CD14-positive monocyte (primary cell): ENCODE data around the gene GAS2L2. TPM values are rescaled to one million over a fixed set of nuclear protein-coding genes. Genes with fewer than 3 reads are reported as not detected.

Experiments
- DNase-seq, 3 donors: peaks; one replicate each; pipeline ENCODE4 v3.0.0-alpha.2; 2011 to 2022
- H2AFZ ChIP-seq: 2 replicates; pipeline ENCODE4 v1.6.0; 2012; ENCODE audit warnings: mild to moderate bottlenecking, low read depth, low read length, inconsistent platforms; ENCODE audit not compliant: insufficient read depth, poor library complexity, severe bottlenecking
- H3K27ac ChIP-seq, 2 donors: 1 replicate in 1 of 2; 2 replicates in 1 of 2; pipeline ENCODE4 v1.5.1; 2012 to 2013; ENCODE audit warnings: low read length in 2 of 2, control low read depth in 1 of 2, inconsistent platforms in 1 of 2, low read depth in 1 of 2, mild to moderate bottlenecking in 1 of 2
- H3K27me3 ChIP-seq, 2 donors: one replicate each; pipeline versions ENCODE4 v1.6.0 to v1.6.1; 2011 to 2013; ENCODE audit warnings: low read length in 2 of 2; ENCODE audit not compliant: control insufficient read depth in 2 of 2, insufficient read depth in 2 of 2
- H3K36me3 ChIP-seq, 2 donors: replicated peaks in 1 of 2; 1 replicate in 1 of 2; 2 replicates in 1 of 2; pipeline versions ENCODE4 v1.5.1 to v1.6.1; 2012 to 2013; ENCODE audit warnings: low read length in 2 of 2, control low read depth in 1 of 2, inconsistent platforms in 1 of 2, mild to moderate bottlenecking in 1 of 2; ENCODE audit not compliant: insufficient read depth in 2 of 2, control insufficient read depth in 1 of 2
- H3K4me1 ChIP-seq, 2 donors: 1 replicate in 1 of 2; 2 replicates in 1 of 2; pipeline versions ENCODE4 v1.5.1 to v1.6.1; 2012 to 2013; ENCODE audit warnings: low read length in 2 of 2, control low read depth in 1 of 2, inconsistent platforms in 1 of 2, mild to moderate bottlenecking in 1 of 2, moderate library complexity in 1 of 2; ENCODE audit not compliant: insufficient read depth in 2 of 2, control insufficient read depth in 1 of 2
- H3K4me2 ChIP-seq: replicated peaks from 2 replicates; pipeline ENCODE3; 2012; ENCODE audit warnings: low read length, moderate library complexity, mild to moderate bottlenecking; ENCODE audit not compliant: poor library complexity, severe bottlenecking; ENCODE audit errors: extremely low read depth
- H3K4me3 ChIP-seq, 3 experiments: fragments of 200-600 bp in 1 of 3; sonication (generic) in 1 of 3; replicated peaks in 1 of 3; 1 replicate in 2 of 3; 2 replicates in 1 of 3; pipeline ENCODE4 v1.5.1; 2011 to 2013; ENCODE audit warnings: low read length in 3 of 3, mild to moderate bottlenecking in 3 of 3, control low read depth in 2 of 3, low read depth in 2 of 3, inconsistent platforms in 1 of 3, moderate library complexity in 1 of 3
- H3K79me2 ChIP-seq: 2 replicates; pipeline ENCODE4 v1.6.0; 2012; ENCODE audit warnings: mild to moderate bottlenecking, control low read depth, inconsistent platforms, low read length, moderate library complexity; ENCODE audit not compliant: insufficient read depth
- H3K9ac ChIP-seq: 2 replicates; pipeline ENCODE4 v1.6.0; 2017; ENCODE audit warnings: low read length, mild to moderate bottlenecking; ENCODE audit not compliant: insufficient read depth, poor library complexity, severe bottlenecking
- H3K9me3 ChIP-seq, 2 donors: replicated peaks in 1 of 2; 1 replicate in 1 of 2; 2 replicates in 1 of 2; pipeline versions ENCODE4 v1.5.1 to v1.6.1; 2012 to 2013; ENCODE audit warnings: low read length in 2 of 2, control low read depth in 1 of 2; ENCODE audit not compliant: control insufficient read depth in 1 of 2, insufficient read depth in 1 of 2
- H4K20me1 ChIP-seq: 2 replicates; pipeline ENCODE4 v1.6.0; 2012; ENCODE audit warnings: mild to moderate bottlenecking, low read length, control low read depth, moderate library complexity; ENCODE audit not compliant: insufficient read depth
- H3K27ac Mint-ChIP-seq, 7 donors: one replicate each; pipeline ENCODE4 v1.8.0; 2020; ENCODE audit warnings: mild to moderate bottlenecking in 7 of 7, mixed read lengths in 7 of 7, moderate library complexity in 6 of 7, inconsistent platforms in 2 of 7
- H3K27me3 Mint-ChIP-seq, 3 donors: one replicate each; pipeline ENCODE4 v1.8.0; 2021 to 2022; ENCODE audit warnings: low read depth in 3 of 3, mild to moderate bottlenecking in 3 of 3, mixed read lengths in 3 of 3, moderate library complexity in 3 of 3, inconsistent platforms in 1 of 3
- H3K36me3 Mint-ChIP-seq, 2 donors: one replicate each; pipeline ENCODE4 v1.8.0; 2020; ENCODE audit warnings: mixed read lengths in 2 of 2, inconsistent platforms in 1 of 2, mild to moderate bottlenecking in 1 of 2
- H3K4me1 Mint-ChIP-seq: one replicate; pipeline ENCODE4 v1.8.0; 2020; ENCODE audit warnings: mild to moderate bottlenecking, mixed read lengths
- H3K4me3 Mint-ChIP-seq, 2 donors: one replicate each; pipeline ENCODE4 v1.8.0; 2020; ENCODE audit warnings: mild to moderate bottlenecking in 2 of 2, mixed read lengths in 2 of 2, moderate library complexity in 1 of 2
- H3K9me3 Mint-ChIP-seq, 7 donors: one replicate each; pipeline ENCODE4 v1.8.0; 2020 to 2022; ENCODE audit warnings: mixed read lengths in 7 of 7, mild to moderate bottlenecking in 6 of 7, moderate library complexity in 6 of 7, inconsistent platforms in 2 of 7
- CTCF ChIP-seq: fragments of 200-600 bp; IDR thresholded peaks from one replicate; pipeline ENCODE4 v1.8.0; 2022; ENCODE audit warnings: antibody characterized with exemption, mild to moderate bottlenecking
- WGBS: methylation state at CpG from one replicate; pipeline ENCODE4 v1.1.5; 2013; ENCODE audit warnings: missing lambda C conversion rate; ENCODE audit not compliant: insufficient coverage; 5-methylcytosine and 5-hydroxymethylcytosine counted together
- intact Hi-C, 2 donors: fragments of 100-400 bp; cut with micrococcal nuclease; formaldehyde crosslinking; loops; one replicate each; pipeline versions ENCODE4 v1.15.0 to v1.15.1; 2023
- polyA plus RNA-seq, 3 donors: library from polyadenylated mRNA; depleted of rRNA in 1 of 3; unstranded in 2 of 3; stranded (reverse) in 1 of 3; fragments of 300-500 nt in 2 of 3; fragments of >200 nt in 1 of 3; fragmentation: Illumina TruSeq in 2 of 3; gene quantifications; 1 replicate in 2 of 3; 2 replicates in 1 of 3; pipeline ENCODE4 v1.2.3, GENCODE V29; 2012 to 2021

Gene GAS2L2
- polyA plus RNA-seq, 3 donors: not detected

GRCh38 chr17:35716173-35716572, 36.9 kb downstream of the GAS2L2 start:
- no peaks in the 10 kb centered on the region for H3K9me3 Mint-ChIP-seq

GRCh38 chr17:35715416-35715815, 37.6 kb downstream of the GAS2L2 start:
- Histone ChIP-seq H3K27me3 (no peaks in the 10 kb centered on the region), H3K36me3 (peaks cover 77 to 96% of the 10 kb centered on the region in 2 donors), H3K27ac (no peak overlapping the region), H3K9me3 (no peaks in the 10 kb centered on the region), H4K20me1 (no peaks in the 10 kb centered on the region), H3K4me3 (no peak overlapping the region), H2AFZ (no peak overlapping the region), H3K9ac (no peak overlapping the region), H3K4me1 (no peaks in the 10 kb centered on the region), H3K4me2 (no peak overlapping the region), H3K79me2 (no peaks in the 10 kb centered on the region)
- H3K27me3 Mint-ChIP-seq: no peaks in the 10 kb centered on the region
- no peak overlapping the region for H3K27ac Mint-ChIP-seq
- no peaks in the 10 kb centered on the region for H3K4me1 Mint-ChIP-seq
- H3K9me3 Mint-ChIP-seq: no peaks in the 10 kb centered on the region
- no peak for TF ChIP-seq CTCF
- no peak overlapping the region for H3K4me3 Mint-ChIP-seq
- H3K36me3 Mint-ChIP-seq: peaks cover 46 to 52% of the 10 kb centered on the region in 2 donors
- no peak for DNase-seq
- intact Hi-C loops: no loop called here

More at GRCh38 chr17:35716173-35716572, 36.9 kb downstream of the GAS2L2 start:
- DNase-seq: no peak
- peaks cover 74 to 95% of the 10 kb centered on the region in 2 donors for H3K36me3 ChIP-seq
- H3K27ac ChIP-seq: no peak overlapping the region
- H4K20me1 ChIP-seq: no peaks in the 10 kb centered on the region
- H3K4me1 ChIP-seq: no peaks in the 10 kb centered on the region
- no peak overlapping the region for H3K9ac ChIP-seq
- Mint-ChIP-seq H3K36me3 (peaks cover 47 to 52% of the 10 kb centered on the region in 2 donors), H3K4me1 (no peaks in the 10 kb centered on the region), H3K4me3 (no peak overlapping the region), H3K27me3 (no peaks in the 10 kb centered on the region), H3K27ac (no peak overlapping the region)
- intact Hi-C loops: no loop called here
- no peaks in the 10 kb centered on the region for H3K79me2 ChIP-seq
- H3K27me3 ChIP-seq: no peaks in the 10 kb centered on the region
- no peak for TF ChIP-seq CTCF
- H2AFZ ChIP-seq: no peak overlapping the region
- no peaks in the 10 kb centered on the region for H3K9me3 ChIP-seq
- no peak overlapping the region for H3K4me2 ChIP-seq
- no CpG with 5 or more reads among the region's 3 CpGs for WGBS
- no peak overlapping the region for H3K4me3 ChIP-seq
